ENCODE data around the gene KLHL30.

Gene KLHL30

GRCh38 chr2:238154570-238154969, 16.1 kb downstream of the KLHL30 start:
- Histone ChIP-seq H3K4me3 (ENCODE audit: low read length) (no peak overlapping the region), H3K36me3 (ENCODE audit: control insufficient read depth, insufficient read depth, low read length) (no peaks in the 10 kb centered on the region), H3K4me1 (ENCODE audit: control insufficient read depth, insufficient read depth, low read length) (no peaks in the 10 kb centered on the region), H3K9ac (ENCODE audit: low read length) (no peak overlapping the region), H3K27ac (ENCODE audit: low read depth, low read length) (no peak overlapping the region), H3K27me3 (ENCODE audit: control insufficient read depth, insufficient read depth, low read length) (peaks cover 7% of the 10 kb centered on the region)

GRCh38 chr2:238155051-238155760, 16.7 kb downstream of the KLHL30 start:
- Histone ChIP-seq H3K4me1 (ENCODE audit: control insufficient read depth, insufficient read depth, low read length) (no peaks in the 10 kb centered on the region), H3K9ac (ENCODE audit: low read length) (no peak overlapping the region), H3K4me3 (ENCODE audit: low read length) (no peak overlapping the region), H3K27me3 (ENCODE audit: control insufficient read depth, insufficient read depth, low read length) (peaks cover 7% of the 10 kb centered on the region), H3K27ac (ENCODE audit: low read depth, low read length) (no peak overlapping the region), H3K36me3 (ENCODE audit: control insufficient read depth, insufficient read depth, low read length) (no peaks in the 10 kb centered on the region)

DNA sequence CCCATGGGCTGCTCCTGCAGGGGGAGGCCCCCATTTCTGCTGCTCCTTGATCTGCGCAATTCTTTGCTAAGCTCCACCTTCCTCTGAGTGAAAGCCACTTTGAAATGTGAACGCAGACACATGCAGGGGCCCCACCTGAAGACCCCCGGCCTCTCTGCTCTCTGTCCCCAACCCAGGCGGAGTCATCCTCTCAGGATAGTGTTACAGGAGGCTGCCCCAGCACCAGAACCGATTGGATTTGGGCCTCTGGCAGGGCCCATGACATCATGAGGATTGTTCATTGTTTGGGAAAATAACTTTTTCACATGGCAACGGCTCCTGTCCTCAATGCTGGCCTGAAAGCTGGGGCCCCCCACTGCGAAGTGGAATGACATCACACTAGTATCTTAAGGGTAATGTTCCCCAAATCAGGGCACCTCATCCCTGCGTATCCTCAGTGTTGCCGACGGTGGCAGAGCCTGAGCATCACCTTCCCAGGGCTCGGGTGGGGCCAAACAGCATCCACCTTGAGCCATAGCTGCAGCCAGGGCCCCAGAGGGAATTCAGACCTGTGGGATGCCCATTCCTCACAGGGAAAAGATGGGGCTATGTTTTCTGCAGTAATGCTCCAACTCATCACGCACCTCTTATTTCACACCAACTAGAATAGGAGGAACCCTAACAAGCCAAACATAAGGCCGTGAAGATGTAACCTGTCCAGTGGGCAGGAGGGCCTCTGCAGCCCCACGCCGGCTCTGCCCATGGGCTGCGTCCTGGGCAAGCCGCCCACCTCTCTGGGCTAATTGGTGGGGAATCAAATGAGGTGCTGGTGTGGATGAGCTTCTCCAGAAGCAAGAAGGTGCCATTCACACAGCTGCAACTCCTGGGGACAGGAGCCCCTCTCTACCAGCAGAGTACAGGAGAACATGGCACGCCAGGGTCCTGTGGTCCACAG, 17.6 kb downstream of the KLHL30 start:
- Histone ChIP-seq H3K4me3 (ENCODE audit: low read length) (no peak overlapping the region), H3K27me3 (ENCODE audit: control insufficient read depth, insufficient read depth, low read length) (peaks cover 7% of the 10 kb centered on the region), H3K4me1 (ENCODE audit: control insufficient read depth, insufficient read depth, low read length) (no peaks in the 10 kb centered on the region), H3K9ac (ENCODE audit: low read length) (no peak overlapping the region), H3K36me3 (ENCODE audit: control insufficient read depth, insufficient read depth, low read length) (no peaks in the 10 kb centered on the region), H3K27ac (ENCODE audit: low read depth, low read length) (no peak overlapping the region)

DNA sequence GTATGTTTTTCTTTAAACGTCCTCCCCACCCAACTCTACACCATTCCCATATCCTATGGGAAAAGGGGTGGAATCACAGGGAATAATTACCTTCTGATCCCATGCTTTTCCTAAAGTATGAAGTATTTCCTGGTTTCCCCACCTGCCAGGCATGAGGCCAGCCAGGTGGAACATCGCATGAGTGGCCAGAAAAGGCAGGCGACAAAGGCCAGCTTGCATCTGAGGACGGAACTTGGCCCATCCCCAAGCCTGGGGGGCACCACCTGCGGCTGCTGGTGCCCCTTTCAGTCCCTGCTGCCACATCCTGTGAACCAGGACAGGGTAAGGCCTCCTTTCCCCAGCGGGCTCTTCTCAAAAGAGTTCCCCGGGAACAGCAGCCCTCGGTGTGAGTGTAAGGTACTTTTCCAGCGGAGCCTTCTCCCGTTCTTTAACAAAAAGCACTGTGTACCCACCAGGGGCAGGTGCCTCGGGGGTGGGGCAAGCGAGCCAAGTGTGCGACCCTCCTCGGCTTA, 19.1 kb downstream of the KLHL30 start:
- no peaks in the 10 kb centered on the region for H3K36me3 ChIP-seq (ENCODE audit: control insufficient read depth, insufficient read depth, low read length)
- H3K27ac ChIP-seq (ENCODE audit: low read depth, low read length): no peak overlapping the region
- H3K4me1 ChIP-seq (ENCODE audit: control insufficient read depth, insufficient read depth, low read length): no peaks in the 10 kb centered on the region
- no peak overlapping the region for H3K4me3 ChIP-seq (ENCODE audit: low read length)
- peaks cover 11% of the 10 kb centered on the region for H3K27me3 ChIP-seq (ENCODE audit: control insufficient read depth, insufficient read depth, low read length)
- no peak overlapping the region for H3K9ac ChIP-seq (ENCODE audit: low read length)

GRCh38 chr2:238158018-238158508, 19.6 kb downstream of the KLHL30 start:
- no peak overlapping the region for H3K27ac ChIP-seq (ENCODE audit: low read depth, low read length)
- no peak overlapping the region for H3K4me3 ChIP-seq (ENCODE audit: low read length)
- no peak overlapping the region for H3K9ac ChIP-seq (ENCODE audit: low read length)

GRCh38 chr2:238158509-238159070, 20.1 kb downstream of the KLHL30 start, which contains the start of gene ERFE:
TSS of gene ERFE (plus strand) at chr2:238158970. CDS start at chr2:238159008, 38 bp downstream.
- no peaks in the 10 kb centered on the region for H3K4me1 ChIP-seq (ENCODE audit: control insufficient read depth, insufficient read depth, low read length)
- no peak within 1 kb of the TSS for H3K27ac ChIP-seq (ENCODE audit: low read depth, low read length)
- no peaks in the 10 kb centered on the region for H3K36me3 ChIP-seq (ENCODE audit: control insufficient read depth, insufficient read depth, low read length)
- H3K9ac ChIP-seq (ENCODE audit: low read length): no peak within 1 kb of the TSS
- peak within 1 kb of the TSS; percentile 29 for H3K4me3 ChIP-seq (ENCODE audit: low read length)
- peaks cover 14% of the 10 kb centered on the region for H3K27me3 ChIP-seq (ENCODE audit: control insufficient read depth, insufficient read depth, low read length)

More at GRCh38 chr2:238158018-238158508, 19.6 kb downstream of the KLHL30 start:
- Histone ChIP-seq H3K36me3 (ENCODE audit: control insufficient read depth, insufficient read depth, low read length) (no peaks in the 10 kb centered on the region), H3K4me1 (ENCODE audit: control insufficient read depth, insufficient read depth, low read length) (no peaks in the 10 kb centered on the region), H3K27me3 (ENCODE audit: control insufficient read depth, insufficient read depth, low read length) (peaks cover 13% of the 10 kb centered on the region)

DNA sequence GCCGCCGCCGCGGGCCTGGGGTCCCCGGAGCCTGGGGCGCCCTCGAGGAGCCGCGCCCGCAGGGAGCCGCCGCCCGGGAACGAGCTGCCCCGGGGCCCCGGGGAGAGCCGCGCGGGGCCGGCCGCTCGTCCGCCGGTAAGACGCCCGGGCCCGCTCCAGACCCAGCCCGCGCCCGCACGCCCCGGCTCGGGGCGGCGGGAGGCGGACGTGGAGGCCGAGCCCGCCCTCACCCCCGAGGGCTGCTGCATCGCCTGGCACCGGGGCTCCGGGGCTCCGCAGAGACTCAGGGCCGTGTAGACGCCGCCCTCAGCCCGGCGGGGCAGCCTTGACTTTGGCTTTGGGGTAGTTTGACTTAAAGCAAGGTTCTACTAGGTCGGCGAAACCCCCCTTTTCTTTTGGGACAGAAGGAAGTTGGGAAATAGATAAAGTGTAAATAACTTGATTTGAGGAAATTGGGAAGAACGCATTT, 20.6 kb downstream of the KLHL30 start:
- Histone ChIP-seq H3K4me1 (ENCODE audit: control insufficient read depth, insufficient read depth, low read length) (no peaks in the 10 kb centered on the region), H3K27ac (ENCODE audit: low read depth, low read length) (no peak overlapping the region), H3K36me3 (ENCODE audit: control insufficient read depth, insufficient read depth, low read length) (no peaks in the 10 kb centered on the region), H3K9ac (ENCODE audit: low read length) (no peak overlapping the region), H3K4me3 (ENCODE audit: low read length) (peak overlapping the region; percentile 29), H3K27me3 (ENCODE audit: control insufficient read depth, insufficient read depth, low read length) (peaks cover 16% of the 10 kb centered on the region)

DNA sequence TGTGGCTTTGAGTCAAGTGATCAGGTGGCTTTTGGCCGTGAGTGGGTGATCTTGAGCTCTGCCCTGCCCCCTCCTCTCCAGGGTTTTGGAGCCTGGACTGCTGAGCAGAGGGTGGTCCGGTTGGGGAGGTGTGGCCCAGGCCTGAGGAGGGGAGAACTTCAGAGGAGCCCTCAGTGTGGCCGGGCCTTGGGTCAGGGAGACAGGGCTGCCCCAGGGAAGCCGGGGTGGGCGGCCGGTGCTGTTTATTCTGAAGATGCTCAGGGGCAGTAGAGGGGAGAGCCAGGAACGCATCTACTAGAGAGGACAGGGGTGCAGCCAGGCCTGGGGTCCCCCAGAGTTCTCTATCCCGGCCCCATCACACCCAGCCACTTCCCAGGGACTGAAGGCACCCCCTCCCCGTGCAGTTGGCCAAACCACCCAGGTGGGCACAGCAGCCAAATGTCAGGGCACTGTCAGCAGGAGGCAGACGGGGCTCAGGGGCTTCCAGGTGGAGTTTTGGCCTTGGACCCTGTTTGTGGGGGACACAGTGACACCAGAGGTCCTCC, 21.3 kb downstream of the KLHL30 start:
- H3K4me3 ChIP-seq (ENCODE audit: low read length): no peak overlapping the region
- peaks cover 18% of the 10 kb centered on the region for H3K27me3 ChIP-seq (ENCODE audit: control insufficient read depth, insufficient read depth, low read length)

GRCh38 chr2:238160206-238161129, 22.0 kb downstream of the KLHL30 start:
- Histone ChIP-seq H3K4me1 (ENCODE audit: control insufficient read depth, insufficient read depth, low read length) (no peaks in the 10 kb centered on the region), H3K9ac (ENCODE audit: low read length) (no peak overlapping the region), H3K4me3 (ENCODE audit: low read length) (no peak overlapping the region), H3K36me3 (ENCODE audit: control insufficient read depth, insufficient read depth, low read length) (no peaks in the 10 kb centered on the region), H3K27me3 (ENCODE audit: control insufficient read depth, insufficient read depth, low read length) (peaks cover 18% of the 10 kb centered on the region), H3K27ac (ENCODE audit: low read depth, low read length) (no peak overlapping the region)

More for the DNA sequence above, 21.3 kb downstream of the KLHL30 start:
- H3K36me3 ChIP-seq (ENCODE audit: control insufficient read depth, insufficient read depth, low read length): no peaks in the 10 kb centered on the region
- no peak overlapping the region for H3K27ac ChIP-seq (ENCODE audit: low read depth, low read length)
- H3K9ac ChIP-seq (ENCODE audit: low read length): no peak overlapping the region
- H3K4me1 ChIP-seq (ENCODE audit: control insufficient read depth, insufficient read depth, low read length): no peaks in the 10 kb centered on the region

- Histone ChIP-seq H3K4me3 (ENCODE audit: low read length) (no peak overlapping the region), H3K9ac (ENCODE audit: low read length) (no peak overlapping the region), H3K27me3 (ENCODE audit: control insufficient read depth, insufficient read depth, low read length) (peaks cover 18% of the 10 kb centered on the region), H3K27ac (ENCODE audit: low read depth, low read length) (no peak overlapping the region), H3K36me3 (ENCODE audit: control insufficient read depth, insufficient read depth, low read length) (no peaks in the 10 kb centered on the region), H3K4me1 (ENCODE audit: control insufficient read depth, insufficient read depth, low read length) (no peaks in the 10 kb centered on the region)
Measured at GRCh38 chr2:238161291-238162051, 23.0 kb downstream of the KLHL30 start.
